Left hindlimb (tissue), 1 donor: ENCODE data around the gene NLRP6.
"Not testable (repeated sequence)": the region's sequence is repeated elsewhere in the genome, so short reads cannot be mapped to it uniquely, and the experiment has no call there.

Source experiments
- DNase-seq: peaks from one replicate; pipeline ENCODE4 v3.0.0-alpha.2; 2018

Gene NLRP6

DNA sequence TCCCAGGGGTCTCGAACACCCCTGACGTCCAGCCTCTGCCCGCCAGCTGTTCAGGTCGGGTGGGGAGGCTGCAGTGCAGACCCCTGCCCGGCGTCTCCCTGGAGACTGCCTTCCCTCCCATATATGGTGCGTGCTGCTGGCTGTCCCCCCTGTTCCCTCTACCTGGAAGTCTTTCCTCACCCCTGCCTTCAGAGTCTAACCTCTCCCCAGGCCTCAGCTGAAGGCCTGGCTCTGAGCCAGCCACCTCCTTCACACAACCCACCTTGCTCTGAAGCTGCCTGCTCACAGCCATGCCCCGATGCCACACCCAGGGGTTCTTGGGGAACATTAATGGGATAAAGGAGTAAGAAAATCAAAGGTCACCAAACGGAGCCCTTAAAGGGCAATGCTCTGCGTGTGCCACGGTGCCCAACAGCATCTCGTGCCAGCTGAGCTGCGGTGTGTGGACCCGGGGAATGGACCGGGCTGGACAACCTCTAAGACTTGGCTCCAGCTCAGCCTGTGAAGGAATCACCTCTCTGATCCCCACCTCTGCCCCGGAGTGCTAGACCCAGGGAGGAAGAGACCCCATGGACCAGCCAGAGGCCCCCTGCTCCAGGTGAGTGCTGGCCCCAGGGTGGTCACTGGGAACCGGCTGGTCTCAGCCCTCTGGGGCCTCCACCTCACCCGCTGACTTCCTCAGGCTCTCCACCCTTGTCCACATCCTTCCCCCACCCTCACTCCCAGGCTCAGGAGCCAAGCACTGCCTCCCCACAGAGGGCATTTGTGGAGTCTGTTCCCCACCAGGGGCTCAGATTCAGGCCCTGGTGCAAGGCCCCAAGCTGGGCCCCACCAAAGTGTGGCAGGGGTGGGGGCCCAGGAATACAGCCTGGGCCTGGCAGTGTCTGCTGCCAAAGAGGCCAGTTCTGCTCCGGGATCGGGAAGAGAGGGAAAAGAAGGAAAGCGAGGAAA lies at the start of gene NLRP6:
Gene NLRP6, plus strand, starts transcription at position 407 of the 951 bp plus-strand sequence. Its CDS starts 163 bp downstream, at position 570.
- DNase-seq = no peak

DNA sequence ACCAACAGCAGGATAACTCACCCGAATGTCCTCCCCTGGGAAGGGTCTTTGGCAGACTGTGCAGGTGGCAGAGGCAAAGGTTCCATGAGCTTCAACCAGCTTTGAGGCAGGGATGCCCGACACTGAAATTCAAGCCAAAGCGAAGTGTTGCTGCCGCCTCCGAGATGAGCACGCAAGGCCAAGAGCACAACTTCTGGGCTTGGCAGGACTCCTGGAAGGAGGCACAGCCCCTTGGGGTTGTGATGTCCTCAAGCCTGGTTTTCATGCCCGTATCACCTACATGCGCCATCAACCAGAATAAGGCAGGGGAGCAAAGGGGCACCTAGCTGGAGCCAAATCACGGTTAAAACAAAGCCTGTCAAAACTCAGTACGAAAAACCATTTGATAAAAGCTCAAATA lies 47.8 kb upstream of the NLRP6 start:
- DNase-seq = no peak

DNA sequence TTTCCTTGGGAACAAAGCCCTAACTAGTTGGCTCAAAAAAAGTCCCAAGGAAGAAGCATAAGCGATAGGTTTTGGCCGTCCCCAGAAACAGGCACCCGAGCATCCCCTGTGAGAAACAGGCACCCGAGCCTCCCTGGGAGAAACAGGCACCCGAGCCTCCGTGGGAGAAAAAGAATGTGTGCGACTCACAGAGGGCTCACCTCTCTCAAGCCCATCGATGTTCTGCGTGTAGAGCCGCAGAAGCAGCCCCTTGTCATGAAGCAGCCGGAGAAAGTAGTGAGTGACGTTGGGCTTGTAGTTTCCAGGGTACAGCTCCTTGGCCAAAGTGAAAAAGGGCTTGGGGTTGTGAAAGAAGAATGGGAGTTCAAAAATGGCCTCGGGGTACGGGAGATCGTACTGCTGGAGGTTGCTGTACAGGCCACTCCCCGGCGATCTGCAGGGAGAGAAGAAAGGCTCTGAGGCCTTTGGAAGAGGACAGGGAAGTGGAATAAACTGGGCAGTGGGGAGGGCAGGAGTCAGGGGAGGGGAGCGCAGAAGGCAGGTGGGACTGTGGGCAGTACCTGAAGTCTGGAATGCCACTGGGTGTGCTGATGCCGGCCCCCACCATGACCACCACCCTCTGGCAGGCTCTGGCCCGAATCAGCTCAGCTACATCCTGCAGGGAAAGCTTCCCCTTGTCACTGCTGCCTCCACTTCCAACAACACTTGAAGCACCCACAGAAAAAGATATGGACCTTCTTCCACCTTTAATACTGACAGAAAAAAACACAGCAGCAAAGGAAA lies 45.2 kb upstream of the NLRP6 start:
- DNase-seq = no peak

DNA sequence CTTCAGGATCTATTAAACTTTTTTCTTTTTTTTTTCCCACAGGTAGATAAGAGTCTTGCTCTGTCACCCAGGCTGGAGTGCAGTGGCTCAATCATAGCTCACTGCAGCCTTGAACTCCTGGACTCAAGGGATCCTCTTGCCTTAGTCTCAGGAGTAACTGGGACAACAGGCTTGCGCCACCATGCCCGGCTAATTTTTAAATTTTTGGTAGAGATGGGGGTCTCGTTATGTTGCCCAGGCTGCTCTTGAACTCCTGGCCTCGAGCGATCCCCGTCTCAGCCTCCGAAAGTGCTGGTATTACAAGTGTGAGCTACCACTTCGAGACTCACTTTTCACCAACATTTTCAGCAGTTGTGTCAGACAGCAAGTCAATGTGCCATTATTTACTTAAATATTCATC lies 43.0 kb upstream of the NLRP6 start:
- no peak for DNase-seq

DNA sequence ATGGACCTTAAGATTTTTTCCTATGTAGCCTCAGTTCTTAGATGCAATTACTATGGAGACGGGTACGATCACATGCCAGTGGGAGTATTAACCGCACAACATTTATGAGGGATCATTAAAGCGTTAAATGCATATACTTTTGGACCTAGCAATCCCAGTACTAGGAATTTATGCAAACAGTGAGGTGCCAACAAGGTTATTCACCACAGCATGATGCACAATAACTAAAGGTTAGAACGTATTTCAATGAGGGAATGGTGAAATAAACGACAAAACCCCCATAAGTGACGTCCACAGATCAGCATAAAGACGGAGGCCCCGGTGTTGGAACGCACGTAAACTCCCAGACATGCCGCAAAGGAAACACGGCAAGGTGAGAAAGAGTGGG lies 42.6 kb upstream of the NLRP6 start:
- no peak for DNase-seq

DNA sequence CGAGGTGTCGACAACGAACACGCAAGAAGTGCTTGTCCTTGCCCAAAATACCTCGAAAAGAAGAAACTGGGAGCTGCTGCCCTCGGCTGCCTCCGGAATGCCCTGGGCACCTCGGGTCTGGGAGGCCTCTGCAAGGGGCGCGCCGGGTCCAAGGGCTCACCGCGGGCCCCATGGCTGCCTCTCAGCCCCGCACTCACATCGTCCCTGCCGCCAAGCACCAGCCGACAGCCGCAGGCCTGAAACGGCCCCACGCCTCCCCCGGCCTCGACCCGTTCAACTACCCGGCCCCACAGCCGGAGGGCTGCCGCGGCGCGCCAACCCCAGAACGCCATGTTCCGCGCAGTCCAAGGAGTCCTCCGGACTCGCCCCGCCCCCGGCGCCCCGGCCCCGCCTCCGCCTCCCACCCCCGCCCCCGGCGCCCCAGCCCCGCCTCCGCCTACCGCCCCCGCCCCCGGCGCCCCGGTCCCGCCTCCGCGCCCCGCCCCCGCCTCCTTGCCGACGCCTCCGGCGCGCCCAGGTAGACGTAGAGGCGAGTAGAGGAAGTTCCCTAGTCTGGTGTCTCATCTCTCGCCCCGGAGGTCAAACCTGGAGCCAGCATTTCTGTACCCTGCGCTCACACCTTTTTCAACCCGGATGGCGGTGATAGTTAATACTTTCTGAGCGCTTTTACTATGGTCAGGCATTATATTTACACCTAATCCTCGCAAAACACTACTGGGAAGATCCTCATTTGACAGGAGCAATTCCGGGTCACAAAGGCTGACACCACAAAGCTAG lies 42.0 kb upstream of the NLRP6 start, which contains the start of gene SIRT3:
Gene SIRT3, minus strand, starts transcription at position 346 of the 777 bp plus-strand sequence. Its CDS starts 14 bp downstream, at position 332.
- peak; percentile 91 for DNase-seq

DNA sequence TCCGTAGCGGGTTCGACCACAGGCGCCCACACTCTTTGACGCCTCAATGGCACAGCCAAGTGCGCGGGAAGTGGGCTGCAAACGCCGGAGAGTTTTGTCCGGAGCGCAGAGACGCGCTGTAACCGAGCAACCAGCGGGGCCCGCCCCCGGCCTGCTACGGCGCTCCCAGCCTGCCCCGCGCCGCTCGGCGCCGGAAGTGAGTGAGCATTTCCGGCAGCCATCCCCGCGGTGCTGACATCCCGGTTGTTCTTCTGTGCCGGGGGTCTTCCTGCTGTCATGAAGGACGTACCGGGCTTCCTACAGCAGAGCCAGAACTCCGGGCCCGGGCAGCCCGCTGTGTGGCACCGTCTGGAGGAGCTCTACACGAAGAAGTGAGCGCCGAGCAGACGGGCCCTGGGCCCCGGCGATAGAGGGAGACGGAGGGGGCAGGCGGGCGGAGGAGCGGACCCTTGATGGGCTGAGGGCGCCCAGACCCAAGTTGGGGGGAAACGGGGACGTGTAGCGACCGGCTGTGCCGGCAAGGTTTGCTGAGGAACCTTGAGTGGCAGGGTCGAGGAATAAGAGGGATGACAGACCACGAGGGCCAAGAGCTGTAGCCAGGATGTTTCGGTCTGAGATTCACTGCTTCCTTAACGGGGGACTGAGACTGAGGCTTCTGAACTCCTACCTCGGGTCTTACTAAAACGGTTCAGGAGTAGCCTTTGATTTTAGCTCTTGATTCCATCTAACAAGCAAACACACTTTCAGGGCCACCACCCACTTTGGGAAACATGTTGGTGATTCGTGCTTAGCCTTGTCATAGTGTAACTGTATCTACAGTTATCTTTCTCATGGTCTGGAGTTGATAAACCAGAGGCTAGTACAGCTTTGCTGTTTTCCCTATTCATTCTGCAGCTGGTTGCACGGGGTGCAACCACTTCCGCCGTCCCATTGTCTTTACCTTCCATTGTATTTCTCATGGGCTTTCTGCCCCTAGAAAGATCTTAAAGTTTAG lies 41.1 kb upstream of the NLRP6 start, which contains the start of gene PSMD13:
Gene PSMD13, plus strand, starts transcription at position 203 of the 994 bp plus-strand sequence. Its CDS starts 74 bp downstream, at position 277.
- DNase-seq = peak; percentile 90

DNA sequence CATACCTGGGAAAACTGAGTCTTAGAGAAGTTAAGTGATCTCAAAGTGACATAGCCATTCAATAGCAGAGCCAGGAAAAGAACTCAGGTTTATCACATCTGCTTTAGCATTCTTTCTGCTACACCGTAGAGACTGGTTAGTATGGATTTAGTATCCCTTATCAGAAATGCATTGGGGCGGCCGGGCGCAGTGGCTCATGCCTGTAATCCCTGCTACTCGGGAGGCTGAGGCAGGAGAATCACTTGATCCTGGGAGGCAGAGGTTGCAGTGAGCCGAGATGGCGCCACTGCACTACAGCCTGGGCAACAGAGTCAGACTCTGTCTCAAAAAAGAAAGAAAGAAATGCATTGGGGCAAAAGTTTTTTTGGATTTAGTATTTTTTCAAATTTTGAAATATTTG lies 39.9 kb upstream of the NLRP6 start:
- not testable (repeated sequence) for DNase-seq

DNA sequence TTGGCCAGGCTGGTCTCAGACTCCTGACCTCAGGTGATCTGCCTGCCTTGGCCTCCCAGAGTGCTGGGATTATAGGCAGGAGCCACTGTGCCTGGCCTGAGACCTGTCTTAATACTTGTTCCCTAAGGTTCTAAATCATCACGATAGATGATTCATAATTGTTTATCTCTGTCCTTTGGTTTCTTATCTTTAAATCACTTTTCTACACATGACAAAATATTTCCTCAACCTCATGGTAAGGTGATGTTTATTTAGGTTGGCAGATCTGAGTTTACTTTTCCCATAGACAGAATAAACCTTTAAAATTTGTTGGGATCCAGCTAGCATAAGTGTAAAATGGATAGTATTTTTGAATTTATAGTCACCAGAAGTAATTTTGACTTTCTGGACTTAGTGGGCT lies 37.9 kb upstream of the NLRP6 start:
- DNase-seq = no peak

DNA sequence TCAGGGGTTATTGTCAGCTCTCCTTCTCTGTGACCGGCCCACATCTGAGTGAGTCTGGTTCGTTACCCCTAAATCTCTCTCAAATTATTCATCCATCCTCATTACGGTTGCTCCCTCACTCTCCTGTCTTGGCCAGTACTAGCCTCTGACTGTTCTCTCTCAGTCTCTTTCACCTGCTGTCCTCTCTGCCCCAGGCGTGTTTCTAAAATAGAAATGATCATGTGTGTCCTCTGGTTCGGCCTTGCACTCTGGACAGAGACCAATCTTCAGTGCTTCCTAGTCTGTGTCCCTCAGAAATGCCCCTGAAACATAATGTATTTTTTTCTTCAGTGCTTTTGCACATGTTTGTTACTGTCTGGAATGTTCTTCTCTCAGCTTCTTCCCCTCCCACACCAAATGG lies 36.6 kb upstream of the NLRP6 start:
- no peak for DNase-seq

DNA sequence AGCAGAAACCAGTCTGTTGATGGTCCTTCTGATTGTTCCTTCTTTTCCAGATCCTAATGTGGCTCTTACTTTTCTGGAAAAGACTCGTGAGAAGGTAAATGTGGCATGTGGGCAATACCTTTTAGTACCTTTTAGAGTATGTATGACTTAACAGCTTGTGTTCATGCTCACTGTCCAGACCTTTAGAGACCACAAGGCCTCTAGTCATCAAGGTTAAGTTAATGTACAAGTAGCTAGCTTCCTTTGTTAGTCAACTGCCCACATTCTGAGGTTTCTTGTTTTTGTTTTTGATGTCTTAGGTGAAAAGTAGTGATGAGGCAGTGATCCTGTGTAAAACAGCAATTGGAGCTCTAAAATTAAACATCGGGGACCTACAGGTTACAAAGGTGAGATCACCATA lies 33.8 kb upstream of the NLRP6 start:
- DNase-seq = no peak

DNA sequence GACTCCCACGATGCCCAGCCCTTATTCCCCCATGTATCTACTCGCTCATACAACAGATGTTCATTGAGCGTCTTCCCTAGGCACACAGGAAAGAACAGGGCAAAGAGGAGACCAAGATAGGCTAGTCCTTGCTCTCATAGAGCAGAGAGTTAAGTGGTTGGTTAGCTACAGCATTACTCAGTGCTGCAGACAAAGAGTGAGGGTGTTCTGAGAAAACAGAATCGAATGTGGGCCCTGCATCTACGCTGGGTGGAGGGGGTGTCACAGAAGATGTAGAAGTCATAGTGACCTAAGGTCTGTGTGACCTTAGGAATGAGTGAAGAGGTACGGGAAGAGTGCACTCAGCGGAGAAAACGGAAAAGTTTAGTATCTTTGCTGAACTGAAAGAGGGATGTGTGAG lies 29.1 kb upstream of the NLRP6 start:
- no peak for DNase-seq

DNA sequence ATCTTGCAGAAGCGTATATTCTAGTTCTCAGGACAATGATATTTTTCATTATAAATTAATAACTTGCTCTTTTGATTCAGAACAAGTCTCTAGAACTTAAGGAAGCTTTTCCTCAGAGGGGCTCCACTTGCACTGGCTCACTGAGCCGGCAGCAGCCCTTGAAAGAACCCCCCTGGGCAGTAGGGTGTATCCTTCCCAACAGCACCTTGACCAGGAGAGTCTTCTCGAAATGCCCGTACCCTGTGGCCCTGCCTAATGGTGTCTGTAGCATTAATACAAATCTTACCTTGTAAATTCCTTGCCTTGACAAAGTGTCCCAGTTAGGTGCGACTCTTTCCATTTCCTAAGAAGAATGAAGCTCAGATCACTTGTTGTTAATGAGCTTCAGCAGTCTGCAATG lies 27.9 kb upstream of the NLRP6 start:
- DNase-seq = no peak

DNA sequence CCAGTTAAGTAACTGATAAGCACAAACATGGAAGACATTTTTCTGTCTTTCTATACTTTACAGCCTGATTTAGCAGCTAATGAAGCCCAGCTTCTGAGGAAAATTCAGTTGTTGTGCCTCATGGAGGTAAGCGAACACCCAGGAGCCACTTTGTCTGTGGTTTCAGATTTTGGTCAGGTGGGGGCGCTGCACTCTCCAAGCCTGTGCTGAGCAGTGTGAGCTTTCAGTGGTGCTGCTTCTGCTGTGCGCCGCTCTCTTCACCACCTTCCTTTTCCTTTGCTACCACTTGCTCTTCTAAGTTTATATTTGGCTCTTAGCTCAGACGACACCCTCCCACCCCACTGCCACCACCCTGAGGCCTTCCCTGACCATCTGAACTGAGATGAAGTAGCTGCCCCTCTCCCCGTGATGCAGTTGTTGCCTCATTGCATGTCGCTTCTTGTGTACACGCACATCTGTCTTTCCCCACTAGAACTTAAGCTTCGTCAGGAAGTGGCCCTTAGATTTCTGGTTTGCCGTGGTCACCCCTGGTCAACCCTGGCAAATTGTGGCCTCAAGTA lies 27.4 kb upstream of the NLRP6 start:
- no peak for DNase-seq

DNA sequence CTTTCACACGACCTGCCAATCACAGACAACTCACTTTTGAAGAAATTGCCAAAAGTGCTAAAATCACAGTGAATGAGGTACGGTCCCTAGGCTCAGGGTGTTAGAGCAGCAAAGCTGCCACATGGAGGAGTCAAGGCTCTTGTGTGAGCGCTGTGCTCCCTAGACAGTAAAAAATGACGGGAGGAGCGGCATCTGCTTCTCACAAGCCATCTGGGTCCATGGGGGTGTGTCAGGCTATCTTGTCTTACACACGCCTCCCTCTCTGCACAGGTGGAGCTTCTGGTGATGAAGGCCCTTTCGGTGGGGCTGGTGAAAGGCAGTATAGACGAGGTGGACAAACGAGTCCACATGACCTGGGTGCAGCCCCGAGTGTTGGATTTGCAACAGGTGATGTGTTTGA lies 26.7 kb upstream of the NLRP6 start:
- DNase-seq = no peak

DNA sequence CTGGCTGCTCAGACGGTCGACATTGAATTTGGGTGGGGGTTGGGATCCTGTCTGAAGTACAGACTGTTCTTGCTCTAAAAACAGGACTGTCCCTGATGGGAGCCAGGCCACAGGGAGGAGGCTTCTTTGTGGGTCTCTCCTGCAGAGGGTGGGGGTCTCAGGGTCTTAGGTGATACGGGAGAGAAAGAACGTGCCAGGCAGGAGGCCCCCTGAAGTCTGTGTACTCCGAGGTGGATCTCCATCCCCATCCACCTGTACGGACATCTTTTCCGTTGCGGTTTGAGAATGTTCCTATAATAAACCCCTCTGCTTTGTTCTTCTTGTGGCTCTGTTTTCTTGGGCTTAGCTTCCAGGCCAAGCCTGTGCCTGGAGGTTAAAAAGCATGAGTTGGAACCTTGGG lies 25.5 kb upstream of the NLRP6 start:
- no peak for DNase-seq

DNA sequence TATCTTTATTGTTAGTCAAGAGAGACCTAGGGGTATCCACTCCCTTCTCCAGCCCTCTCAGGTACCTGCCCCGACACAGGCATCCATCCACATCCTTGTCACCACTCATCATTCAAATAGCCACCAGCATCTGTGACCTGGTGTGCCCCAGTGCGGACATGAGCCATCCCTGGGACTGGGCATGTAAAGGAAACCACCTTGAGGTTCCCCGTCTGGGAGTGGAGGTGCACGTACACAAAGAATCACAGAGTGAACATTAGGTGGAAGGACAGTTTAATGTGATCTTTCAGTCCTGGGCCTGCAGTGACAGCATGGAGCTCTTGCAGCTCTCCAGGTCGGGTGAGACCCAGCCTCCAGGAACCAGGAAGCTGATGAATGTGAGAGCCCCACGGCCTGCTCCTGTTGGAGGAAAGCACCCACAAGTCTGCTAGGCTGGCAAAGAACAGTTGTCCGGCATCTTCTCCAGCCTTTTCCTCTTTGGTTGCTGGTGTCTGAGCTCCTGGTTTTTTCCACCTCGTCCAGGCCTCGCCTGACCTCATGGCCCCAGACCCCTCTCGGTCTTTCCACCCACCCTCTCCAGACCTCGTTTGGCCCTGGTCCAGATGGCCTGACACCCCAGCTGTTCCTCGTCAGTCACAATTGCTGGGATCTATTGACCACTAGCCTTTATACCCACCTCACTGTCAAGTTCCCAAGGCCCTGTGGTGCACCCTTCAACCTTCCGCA lies 24.9 kb upstream of the NLRP6 start:
- DNase-seq = no peak

DNA sequence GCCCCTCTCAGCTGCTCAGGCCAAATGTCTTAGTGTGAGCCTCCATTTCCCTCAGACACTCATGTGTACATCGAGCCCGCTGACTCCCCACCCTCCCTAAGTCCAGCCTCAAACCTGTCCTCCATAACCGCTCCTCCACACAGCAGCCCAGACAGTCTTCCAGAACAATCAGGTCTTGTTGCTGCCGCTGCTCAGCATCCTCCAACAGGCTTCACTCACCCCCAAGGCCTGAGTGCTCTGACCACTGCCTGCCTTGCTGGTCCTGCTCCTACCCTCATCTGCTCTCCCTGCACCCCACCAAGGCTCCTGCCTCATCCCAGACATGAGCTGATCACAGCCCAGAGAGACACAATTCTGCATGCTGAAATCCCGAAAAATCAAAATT lies 24.3 kb upstream of the NLRP6 start:
- DNase-seq = no peak

DNA sequence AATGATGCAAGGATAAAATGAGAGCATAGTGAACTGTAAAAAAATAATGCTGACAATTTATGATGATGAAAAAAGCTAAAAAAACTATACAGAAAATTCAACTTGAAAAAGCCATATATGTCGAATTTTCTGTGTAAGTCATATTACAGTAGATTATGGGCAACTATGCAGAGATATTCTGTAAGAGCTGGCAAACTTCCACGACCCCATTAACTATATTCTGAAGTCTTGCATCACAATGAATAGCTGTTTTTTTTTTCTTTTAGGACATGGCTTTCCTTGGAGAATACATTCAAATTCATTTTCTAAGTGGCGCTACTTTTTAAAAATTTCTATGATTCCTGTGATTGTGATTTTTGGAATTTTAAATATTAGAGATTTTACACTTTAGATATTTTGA lies 23.0 kb upstream of the NLRP6 start:
- no peak for DNase-seq

DNA sequence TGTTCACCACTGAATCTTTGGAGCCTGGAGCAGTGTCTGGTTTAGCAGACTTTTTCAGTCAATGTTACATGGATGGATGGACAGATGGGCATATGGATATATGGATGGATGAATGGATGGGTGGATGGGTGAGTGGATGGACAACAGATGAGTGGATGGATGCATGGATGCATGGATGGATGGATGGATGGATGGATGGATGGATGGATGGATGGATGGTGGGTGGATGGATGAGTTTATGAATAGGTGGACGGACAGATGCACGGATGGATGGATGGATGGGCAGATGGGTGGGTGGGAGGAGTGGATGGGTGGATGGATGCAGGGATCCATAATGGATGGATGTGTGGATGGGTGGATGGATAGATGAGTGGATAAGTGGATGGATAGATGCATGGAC lies 22.4 kb upstream of the NLRP6 start:
- no peak for DNase-seq
